ENCODE results near the gene EPHB1.

EPHB1 gene

GRCh38 chr3:134794950-134795745 is at the start of gene EPHB1:
Gene EPHB1, plus strand, starts transcription at chr3:134795260.
- in situ Hi-C loops (cut with MboI; ENCODE audit: low sequenced_read_pairs), result no loop called here

GRCh38 chr3:134748698-134749097 is 46.4 kb upstream of the EPHB1 start:
- in situ Hi-C loops (cut with MboI; ENCODE audit: low sequenced_read_pairs), result no loop called here

- in situ Hi-C loops (cut with MboI; ENCODE audit: low sequenced_read_pairs), result no loop called here
Measured at GRCh38 chr3:134749174-134749573, 45.9 kb upstream of the EPHB1 start.

GRCh38 chr3:134749802-134750553 is 45.1 kb upstream of the EPHB1 start:
- in situ Hi-C loops (cut with MboI; ENCODE audit: low sequenced_read_pairs), result no loop called here

GRCh38 chr3:134751831-134752230 is 43.2 kb upstream of the EPHB1 start:
- in situ Hi-C loops (cut with MboI; ENCODE audit: low sequenced_read_pairs), result no loop called here

- in situ Hi-C loops (cut with MboI; ENCODE audit: low sequenced_read_pairs), result no loop called here
Measured at GRCh38 chr3:134752761-134753461, 42.1 kb upstream of the EPHB1 start.

GRCh38 chr3:134753999-134754742 is 40.9 kb upstream of the EPHB1 start:
- in situ Hi-C loops (cut with MboI; ENCODE audit: low sequenced_read_pairs), result no loop called here

GRCh38 chr3:134754768-134755559 is 40.1 kb upstream of the EPHB1 start:
- in situ Hi-C loops (cut with MboI; ENCODE audit: low sequenced_read_pairs), result no loop called here

- in situ Hi-C loops (cut with MboI; ENCODE audit: low sequenced_read_pairs), result no loop called here
Measured at GRCh38 chr3:134755821-134756220, 39.2 kb upstream of the EPHB1 start.

GRCh38 chr3:134757549-134758069 is 37.5 kb upstream of the EPHB1 start:
- in situ Hi-C loops (cut with MboI; ENCODE audit: low sequenced_read_pairs), result no loop called here

GRCh38 chr3:134761213-134761612 is 33.8 kb upstream of the EPHB1 start:
- in situ Hi-C loops (cut with MboI; ENCODE audit: low sequenced_read_pairs), result no loop called here

- in situ Hi-C loops (cut with MboI; ENCODE audit: low sequenced_read_pairs), result no loop called here
Measured at GRCh38 chr3:134762016-134762415, 33.0 kb upstream of the EPHB1 start.

- in situ Hi-C loops (cut with MboI; ENCODE audit: low sequenced_read_pairs), result no loop called here
Measured at GRCh38 chr3:134765468-134765867, 29.6 kb upstream of the EPHB1 start.

GRCh38 chr3:134766290-134766689 is 28.8 kb upstream of the EPHB1 start:
- in situ Hi-C loops (cut with MboI; ENCODE audit: low sequenced_read_pairs), result no loop called here

GRCh38 chr3:134768116-134768515 is 26.9 kb upstream of the EPHB1 start:
- in situ Hi-C loops (cut with MboI; ENCODE audit: low sequenced_read_pairs), result no loop called here

- in situ Hi-C loops (cut with MboI; ENCODE audit: low sequenced_read_pairs), result no loop called here
Measured at GRCh38 chr3:134768837-134769236, 26.2 kb upstream of the EPHB1 start.

GRCh38 chr3:134769287-134769868 is 25.7 kb upstream of the EPHB1 start:
- in situ Hi-C loops (cut with MboI; ENCODE audit: low sequenced_read_pairs), result no loop called here

GRCh38 chr3:134772011-134772410 is 23.0 kb upstream of the EPHB1 start:
- in situ Hi-C loops (cut with MboI; ENCODE audit: low sequenced_read_pairs), result no loop called here

- in situ Hi-C loops (cut with MboI; ENCODE audit: low sequenced_read_pairs), result no loop called here
Measured at GRCh38 chr3:134772591-134772990, 22.5 kb upstream of the EPHB1 start.

GRCh38 chr3:134775831-134776230 is 19.2 kb upstream of the EPHB1 start:
- in situ Hi-C loops (cut with MboI; ENCODE audit: low sequenced_read_pairs), result no loop called here
